OCI-LY1 (cell line): ENCODE data around the gene LEF1.

Experiments
- H2AFZ ChIP-seq: fragments of 200-600 bp; sonication (generic), shearing (Covaris generic); 2 replicates; pipeline ENCODE4 v1.6.0; 2014; ENCODE audit warnings: antibody characterized with exemption, mild to moderate bottlenecking, low read length
- H3F3A ChIP-seq: fragments of 200-600 bp; sonication (generic), shearing (Covaris generic); 2 replicates; pipeline ENCODE4 v1.6.0; 2014; ENCODE audit warnings: mild to moderate bottlenecking, antibody characterized with exemption, low read length, moderate library complexity; ENCODE audit not compliant: insufficient read depth
- H3K27ac ChIP-seq: fragments of 200-600 bp; sonication (generic); 2 replicates; pipeline ENCODE4 v1.5.1; 2014; ENCODE audit warnings: low read length, mixed run types, mild to moderate bottlenecking, low read depth; ENCODE audit not compliant: poor library complexity, severe bottlenecking
- H3K27me3 ChIP-seq: fragments of 200-600 bp; sonication (generic); 2 replicates; pipeline ENCODE4 v1.6.0; 2014; ENCODE audit warnings: antibody characterized with exemption, mild to moderate bottlenecking, low read length, moderate library complexity; ENCODE audit not compliant: insufficient read depth
- H3K36me3 ChIP-seq: fragments of 200-600 bp; sonication (generic); 2 replicates; pipeline ENCODE4 v1.6.1; 2014; ENCODE audit warnings: mild to moderate bottlenecking, antibody characterized with exemption, low read length, moderate library complexity, mixed read lengths; ENCODE audit not compliant: insufficient read depth
- H3K4me1 ChIP-seq: fragments of 200-600 bp; sonication (generic); 2 replicates; pipeline ENCODE4 v1.5.1; 2014; ENCODE audit warnings: mild to moderate bottlenecking, low read length, moderate library complexity; ENCODE audit not compliant: insufficient read depth, severe bottlenecking
- H3K4me2 ChIP-seq: fragments of 200-600 bp; sonication (generic), shearing (Covaris generic); 2 replicates; pipeline ENCODE4 v1.6.1; 2014; ENCODE audit warnings: low read length
- H3K4me3 ChIP-seq: fragments of 200-600 bp; sonication (generic); 2 replicates; pipeline ENCODE4 v1.5.1; 2014; ENCODE audit warnings: low read length, low read depth, mild to moderate bottlenecking, mixed read lengths; ENCODE audit not compliant: poor library complexity, severe bottlenecking
- H3K79me2 ChIP-seq: fragments of 200-600 bp; shearing (Covaris generic); 2 replicates; pipeline ENCODE4 v1.6.1; 2016; ENCODE audit warnings: mixed run types, low read length, mixed read lengths; ENCODE audit not compliant: insufficient read depth
- H3K9ac ChIP-seq: fragments of 200-600 bp; sonication (generic), shearing (Covaris generic); 2 replicates; pipeline ENCODE4 v1.6.1; 2014; ENCODE audit warnings: mild to moderate bottlenecking, low read length, mixed read lengths
- H3K9me2 ChIP-seq: fragments of 200-600 bp; sonication (generic), shearing (Covaris generic); 2 replicates; pipeline ENCODE4 v1.6.1; 2014; ENCODE audit warnings: low read depth, mild to moderate bottlenecking, low read length, mixed read lengths
- H3K9me3 ChIP-seq: fragments of 200-600 bp; shearing (Covaris generic); 2 replicates; pipeline ENCODE4 v1.6.1; 2014; ENCODE audit warnings: low read length, mixed read lengths
- H4K20me1 ChIP-seq: fragments of 200-600 bp; sonication (generic), shearing (Covaris generic); 2 replicates; pipeline ENCODE4 v1.6.0; 2016; ENCODE audit warnings: mild to moderate bottlenecking, low read length; ENCODE audit not compliant: insufficient read depth
- CTCF ChIP-seq: fragments of 200-600 bp; sonication (generic), shearing (Covaris generic); IDR thresholded peaks from 2 replicates; pipeline ENCODE4 v1.5.1; 2017; ENCODE audit warnings: mild to moderate bottlenecking, antibody characterized with exemption, low read length, moderate library complexity, mixed read lengths
- EZH2 ChIP-seq: fragments of 200-600 bp; sonication (generic), shearing (Covaris generic); IDR thresholded peaks from 2 replicates; pipeline ENCODE4 v1.8.0; 2017; ENCODE audit warnings: borderline replicate concordance, mixed run types, mild to moderate bottlenecking, antibody characterized with exemption, low read length, moderate library complexity, mixed read lengths

LEF1 gene

GRCh38 chr4:108191269-108191914 is 22.7 kb upstream of the LEF1 start:
- H3K79me2 ChIP-seq, result no peaks in the 10 kb centered on the region
- no peak overlapping the region for H3K4me2 ChIP-seq
- H3K27me3 ChIP-seq, result no peaks in the 10 kb centered on the region
- no peaks in the 10 kb centered on the region for H3K9me3 ChIP-seq
- no peak overlapping the region for H3K9ac ChIP-seq
- no peaks in the 10 kb centered on the region for H3K36me3 ChIP-seq
- H3F3A ChIP-seq, result no peaks in the 10 kb centered on the region
- no peaks in the 10 kb centered on the region for H3K4me1 ChIP-seq
- TF ChIP-seq EZH2, result no peak
- no peak for TF ChIP-seq CTCF
- no peak overlapping the region for H2AFZ ChIP-seq
- no peaks in the 10 kb centered on the region for H4K20me1 ChIP-seq
- no peaks in the 10 kb centered on the region for H3K9me2 ChIP-seq
- H3K4me3 ChIP-seq, result no peak overlapping the region
- no peak overlapping the region for H3K27ac ChIP-seq

GRCh38 chr4:108188770-108189169 is 20.0 kb upstream of the LEF1 start:
- TF ChIP-seq EZH2, result no peak
- no peaks in the 10 kb centered on the region for H4K20me1 ChIP-seq
- H3F3A ChIP-seq, result no peaks in the 10 kb centered on the region
- H3K79me2 ChIP-seq, result no peaks in the 10 kb centered on the region
- H3K9me2 ChIP-seq, result no peaks in the 10 kb centered on the region
- H3K4me1 ChIP-seq, result no peaks in the 10 kb centered on the region
- no peaks in the 10 kb centered on the region for H3K27me3 ChIP-seq
- H3K4me2 ChIP-seq, result no peak overlapping the region
- H3K9ac ChIP-seq, result no peak overlapping the region
- H2AFZ ChIP-seq, result no peak overlapping the region
- no peaks in the 10 kb centered on the region for H3K9me3 ChIP-seq
- H3K27ac ChIP-seq, result no peak overlapping the region
- H3K4me3 ChIP-seq, result no peak overlapping the region
- no peaks in the 10 kb centered on the region for H3K36me3 ChIP-seq

- no peak overlapping the region for H3K4me2 ChIP-seq
- no peaks in the 10 kb centered on the region for H3K9me2 ChIP-seq
- TF ChIP-seq CTCF (no peak), EZH2 (no peak)
- no peak overlapping the region for H3K9ac ChIP-seq
- no peaks in the 10 kb centered on the region for H3K79me2 ChIP-seq
- no peak overlapping the region for H2AFZ ChIP-seq
- H3K4me3 ChIP-seq, result no peak overlapping the region
- no peak overlapping the region for H3K27ac ChIP-seq
- H3K9me3 ChIP-seq, result no peaks in the 10 kb centered on the region
- H3K4me1 ChIP-seq, result no peaks in the 10 kb centered on the region
- no peaks in the 10 kb centered on the region for H4K20me1 ChIP-seq
- H3F3A ChIP-seq, result no peaks in the 10 kb centered on the region
- H3K36me3 ChIP-seq, result no peaks in the 10 kb centered on the region
- H3K27me3 ChIP-seq, result no peaks in the 10 kb centered on the region; the same call in 1 of the 2 replicates
Measured at GRCh38 chr4:108185252-108185651, 16.5 kb upstream of the LEF1 start.
